Measurements from ENCODE around the gene PERCC1.

The PERCC1 gene

DNA sequence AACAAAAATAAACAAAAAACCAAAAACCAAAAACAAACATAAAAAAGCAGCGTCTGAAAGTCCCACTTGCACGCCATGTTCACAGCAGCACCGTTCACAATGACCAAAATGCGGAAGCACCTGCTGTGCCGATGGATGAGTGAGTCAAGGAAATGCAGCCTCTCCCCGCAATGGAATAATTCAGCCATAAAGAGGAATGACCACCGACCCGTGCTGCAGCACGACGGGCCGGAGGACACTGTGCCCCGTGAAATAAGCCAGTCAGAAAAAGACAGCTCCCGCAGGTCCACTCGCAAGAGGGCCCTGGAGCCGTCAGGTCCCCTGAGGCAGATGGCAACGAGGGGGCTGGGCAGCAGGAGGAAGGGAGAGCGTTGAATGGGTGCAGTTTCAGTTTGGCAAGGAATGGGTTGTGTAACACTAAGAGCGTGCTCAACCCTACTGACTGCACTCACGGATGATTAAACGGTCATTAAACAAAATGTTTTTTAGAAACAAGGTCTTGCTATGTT is 38.9 kb downstream of the PERCC1 start:
- DNase-seq (ENCODE audit: low spot score): no peak
- TF ChIP-seq, protein P1, sequence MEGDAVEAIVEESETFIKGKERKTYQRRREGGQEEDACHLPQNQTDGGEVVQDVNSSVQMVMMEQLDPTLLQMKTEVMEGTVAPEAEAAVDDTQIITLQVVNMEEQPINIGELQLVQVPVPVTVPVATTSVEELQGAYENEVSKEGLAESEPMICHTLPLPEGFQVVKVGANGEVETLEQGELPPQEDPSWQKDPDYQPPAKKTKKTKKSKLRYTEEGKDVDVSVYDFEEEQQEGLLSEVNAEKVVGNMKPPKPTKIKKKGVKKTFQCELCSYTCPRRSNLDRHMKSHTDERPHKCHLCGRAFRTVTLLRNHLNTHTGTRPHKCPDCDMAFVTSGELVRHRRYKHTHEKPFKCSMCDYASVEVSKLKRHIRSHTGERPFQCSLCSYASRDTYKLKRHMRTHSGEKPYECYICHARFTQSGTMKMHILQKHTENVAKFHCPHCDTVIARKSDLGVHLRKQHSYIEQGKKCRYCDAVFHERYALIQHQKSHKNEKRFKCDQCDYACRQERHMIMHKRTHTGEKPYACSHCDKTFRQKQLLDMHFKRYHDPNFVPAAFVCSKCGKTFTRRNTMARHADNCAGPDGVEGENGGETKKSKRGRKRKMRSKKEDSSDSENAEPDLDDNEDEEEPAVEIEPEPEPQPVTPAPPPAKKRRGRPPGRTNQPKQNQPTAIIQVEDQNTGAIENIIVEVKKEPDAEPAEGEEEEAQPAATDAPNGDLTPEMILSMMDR (IDR thresholded peaks at IDR 0.05): no peak
- peak overlapping the region; percentile 25 for H3K4me3 ChIP-seq
- peak overlapping the region in 1 of 2 donors; percentile 38 for H3K27ac ChIP-seq

DNA sequence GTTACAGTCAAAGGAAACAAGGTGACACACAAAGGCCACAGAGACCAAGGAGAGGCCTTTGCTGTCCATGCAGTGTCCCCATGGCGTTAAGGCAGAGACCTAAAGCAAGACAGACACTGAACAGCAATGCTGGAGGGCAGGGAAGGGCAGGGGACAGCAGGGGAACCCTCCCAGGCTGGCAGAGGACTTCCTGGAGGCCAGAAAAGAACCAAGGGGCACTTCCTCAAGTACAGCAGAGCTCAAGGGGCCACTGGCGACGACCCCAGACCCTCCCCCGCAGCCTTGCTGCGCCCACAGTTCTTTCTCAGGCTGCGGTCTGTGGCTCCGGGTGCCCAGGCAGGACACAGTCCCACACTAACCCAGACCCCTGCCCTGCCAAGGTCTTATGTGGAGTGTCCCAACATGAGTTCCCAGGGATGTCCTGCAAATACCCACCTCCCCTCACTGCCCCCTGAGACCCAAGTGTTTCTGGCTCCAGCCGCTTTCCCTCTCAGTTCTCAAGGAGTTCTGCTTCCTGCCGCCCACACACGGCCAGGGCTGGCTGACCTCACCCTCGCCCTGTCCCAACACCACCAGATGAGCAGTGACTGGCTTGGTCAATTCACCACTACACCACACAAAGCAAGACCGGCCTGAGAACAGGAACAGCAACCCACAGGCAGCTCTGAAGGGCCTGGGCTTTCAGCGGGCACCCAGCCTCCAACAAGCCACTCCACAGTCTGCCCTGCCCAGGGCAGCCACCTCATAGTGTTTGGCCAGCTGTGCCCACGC is 39.8 kb downstream of the PERCC1 start:
- TF ChIP-seq, protein P1 (IDR thresholded peaks at IDR 0.05): no peak
- no peak overlapping the region for H3K4me3 ChIP-seq
- DNase-seq (ENCODE audit: low spot score): no peak
- peak overlapping the region in 1 of 2 donors; percentile 38 for H3K27ac ChIP-seq

DNA sequence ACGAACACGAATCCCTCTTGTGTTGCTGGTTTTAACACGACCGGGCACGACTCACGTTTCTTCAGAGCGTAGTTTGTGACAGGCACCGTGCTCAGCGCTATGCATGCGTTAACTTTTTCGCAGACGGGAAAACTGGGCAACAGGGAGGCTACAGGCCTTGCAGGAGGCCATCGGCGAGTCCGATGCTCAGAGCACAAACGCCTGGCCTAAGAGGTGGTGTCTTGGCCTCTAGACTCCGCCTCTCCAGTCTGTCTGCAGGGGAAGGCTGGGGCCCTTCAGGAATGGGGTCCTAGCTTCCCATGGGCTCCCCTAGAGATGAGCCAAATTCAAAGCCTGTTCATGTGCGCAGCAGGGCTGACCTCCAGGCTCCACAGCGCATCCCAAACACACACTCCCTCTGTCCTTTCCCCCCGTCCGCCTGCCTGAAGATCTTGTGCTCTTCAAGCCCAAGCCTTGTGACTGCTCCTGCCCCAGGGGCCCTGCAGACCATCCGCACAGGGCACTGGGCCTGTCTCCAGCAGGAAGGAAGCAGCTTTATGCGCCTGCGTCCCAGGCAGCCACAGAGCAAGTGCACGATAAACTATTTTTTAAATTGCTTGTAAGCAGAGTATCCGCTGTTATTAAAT is 40.8 kb downstream of the PERCC1 start:
- Histone ChIP-seq H3K4me3 (no peak overlapping the region), H3K27ac (peak overlapping the region in 1 of 2 donors; percentile 38)
- no peak for DNase-seq (ENCODE audit: low spot score)
- TF ChIP-seq, protein P1 (IDR thresholded peaks at IDR 0.05): no peak

DNA sequence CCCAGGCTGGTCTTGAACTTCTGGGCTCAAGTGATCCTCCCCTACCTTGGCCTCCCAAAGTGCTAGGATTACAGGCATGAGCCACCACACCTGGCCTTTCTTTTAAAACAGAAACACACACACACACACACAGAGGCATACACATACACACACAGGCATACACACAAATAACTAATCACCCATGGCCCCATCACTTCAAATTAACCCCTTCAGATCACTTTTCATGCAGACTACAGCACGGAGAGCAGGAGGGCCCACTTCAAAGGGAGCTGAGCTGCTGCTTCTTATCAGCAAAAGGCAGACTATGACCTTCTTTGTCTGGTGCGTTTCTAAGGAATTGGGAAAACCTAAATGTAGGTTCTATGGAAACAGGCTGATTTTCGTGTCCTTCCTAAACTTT is 42.1 kb downstream of the PERCC1 start:
- TF ChIP-seq, protein P1 (IDR thresholded peaks at IDR 0.05): no peak
- Histone ChIP-seq H3K4me3 (no peak overlapping the region), H3K27ac (no peak overlapping the region)
- DNase-seq (ENCODE audit: low spot score): no peak

DNA sequence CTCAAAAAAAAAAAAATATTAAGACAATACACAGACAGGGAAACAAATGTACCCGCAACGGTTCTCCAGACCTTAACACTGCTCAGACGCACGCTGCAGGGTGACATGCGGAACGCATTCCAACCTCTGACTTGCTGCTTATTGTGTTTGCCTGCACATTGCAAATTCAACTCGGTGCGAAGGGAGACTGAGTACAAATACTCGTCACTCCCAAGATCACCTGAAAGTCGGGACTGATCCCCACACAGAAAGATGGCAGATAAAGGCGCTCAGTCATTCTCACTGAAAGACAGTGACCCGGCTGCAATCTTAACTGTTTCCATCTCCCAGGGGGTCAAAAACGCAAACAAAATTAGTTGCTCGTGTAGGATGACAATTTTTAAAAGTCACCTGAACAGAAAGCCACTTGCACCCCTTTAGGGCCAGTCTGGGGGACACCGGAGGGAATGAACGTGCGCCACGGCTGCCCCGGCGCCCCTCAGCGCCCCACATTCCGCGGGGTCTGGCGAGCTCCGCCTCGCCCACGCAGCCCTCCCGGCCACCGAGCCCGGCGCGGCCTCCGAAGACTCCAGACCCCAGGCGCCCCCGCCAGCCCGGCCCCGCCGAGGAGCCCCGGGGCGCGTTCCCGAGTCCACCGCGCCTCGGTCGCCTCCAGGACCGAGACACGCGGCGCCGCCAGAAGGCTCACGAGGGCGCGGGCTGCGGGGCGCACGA is 43.4 kb downstream of the PERCC1 start:
- peak overlapping the region; percentile 94 for H3K4me3 ChIP-seq
- peak overlapping the region; percentile 83 to 85 for H3K27ac ChIP-seq
- no peak for DNase-seq (ENCODE audit: low spot score)
- TF ChIP-seq, protein P1 (IDR thresholded peaks at IDR 0.05): no peak

DNA sequence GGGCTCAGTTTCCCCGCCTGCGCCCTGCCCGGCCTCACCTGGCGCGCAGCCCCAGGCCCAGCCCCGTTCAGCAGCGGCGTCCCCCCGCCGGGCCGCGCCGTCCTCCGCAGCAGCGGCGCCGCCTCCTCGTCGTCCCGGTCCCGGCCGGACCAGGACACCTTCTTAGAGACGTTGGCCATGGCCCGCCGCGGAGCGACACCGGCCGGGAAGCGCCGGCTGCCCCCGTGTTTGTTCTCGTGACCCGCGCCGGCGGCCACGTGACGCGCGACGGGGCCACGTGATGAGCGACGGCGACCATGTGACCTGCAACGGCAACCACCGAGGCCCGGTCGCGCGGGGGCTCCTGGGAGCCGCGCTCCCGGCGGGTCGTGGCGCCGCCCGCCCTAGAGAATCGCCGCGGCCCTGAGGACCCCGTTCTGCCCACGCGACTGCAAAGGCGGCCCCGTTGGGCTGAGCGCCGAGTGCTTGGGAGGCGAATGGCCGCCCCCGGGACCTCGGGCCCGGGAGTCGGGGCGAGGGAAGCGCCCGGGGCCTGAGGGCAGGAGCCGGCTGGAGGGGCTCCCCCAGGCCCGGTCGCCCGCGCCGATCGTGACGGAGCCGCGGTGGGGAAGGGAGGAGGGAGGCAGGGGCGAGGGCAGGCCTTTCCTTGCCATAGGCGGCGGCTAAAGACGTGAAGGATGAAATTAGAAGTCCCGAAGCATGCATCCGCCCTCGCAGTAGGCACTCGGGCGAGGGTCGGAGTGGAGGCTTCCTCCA is 44.1 kb downstream of the PERCC1 start, which contains the start of gene CLCN7:
CLCN7 (minus strand) TSS at position 233 of the 756 bp plus-strand sequence; CDS start at position 179, 54 bp downstream.
- TF ChIP-seq, protein P1 (IDR thresholded peaks at IDR 0.05): no peak
- Histone ChIP-seq H3K4me3 (peak within 1 kb of the TSS; percentile 94), H3K27ac (peak within 1 kb of the TSS; percentile 83 to 85)
- DNase-seq (ENCODE audit: low spot score): peak; percentile 92

All from coronary artery (tissue), 2 donors.